Measurements from ENCODE around the gene CDK2AP2. TPM values are rescaled to one million over a fixed set of nuclear protein-coding genes. Genes with fewer than 3 reads are reported as not detected.

The CDK2AP2 gene
- total and polyA plus RNA-seq, 2 donors (not counting 1 experiment from before 2014, with no cell fraction given) = 62.7 to 112 TPM

- Histone ChIP-seq H3K9ac (ENCODE audit: low read length) (no peak overlapping the region), H3K4me3 (ENCODE audit: control extremely low read depth in 1 of 5, extremely low read depth in 1 of 5, insufficient read depth in 1 of 5, low read depth in 2 of 5, low read length in 4 of 5) (no peak overlapping the region), H3K36me3 (replicated peaks in 1 of 2; ENCODE audit: control extremely low read depth in 1 of 2, control insufficient read depth in 1 of 2, extremely low read depth in 1 of 2, insufficient read depth in 2 of 2, low read length in 1 of 2) (peaks cover 0 to 66% of the 10 kb centered on the region in 2 experiments), H3K27me3 (replicated peaks in 1 of 4; ENCODE audit: control extremely low read depth in 1 of 4, control insufficient read depth in 3 of 4, insufficient read depth in 4 of 4, low read length in 3 of 4) (no peaks in the 10 kb centered on the region), H3K4me1 (ENCODE audit: control insufficient read depth in 2 of 2, insufficient read depth in 2 of 2, low read length in 2 of 2) (peaks cover 18 to 25% of the 10 kb centered on the region in 2 donors), H3K4me2 (replicated peaks; ENCODE audit: low read depth, low read length, poor library complexity, severe bottlenecking) (no peak overlapping the region), H3K79me2 (ENCODE audit: control insufficient read depth, insufficient read depth, low read length) (peaks cover 39% of the 10 kb centered on the region), H2AFZ (ENCODE audit: insufficient read depth, low read depth, low read length, poor library complexity, severe bottlenecking) (no peak overlapping the region), H3K27ac (ENCODE audit: low read length in 2 of 2) (no peak overlapping the region), H4K20me1 (ENCODE audit: control insufficient read depth, insufficient read depth, low read length, poor library complexity, severe bottlenecking) (peaks cover 64% of the 10 kb centered on the region), H3K9me3 (ENCODE audit: control extremely low read depth in 1 of 3, control insufficient read depth in 2 of 3, insufficient read depth in 1 of 3, low read length in 2 of 3) (no peaks in the 10 kb centered on the region)
- Mint-ChIP-seq H3K27me3 (no peaks in the 10 kb centered on the region), H3K4me1 (peaks cover 28% of the 10 kb centered on the region), H3K9me3 (ENCODE audit: insufficient read depth) (no peaks in the 10 kb centered on the region), H3K27ac (no peak overlapping the region), H3K4me3 (no peak overlapping the region)
- CTCF ChIA-PET = interaction anchor here (1.4 kb wide), 1 partner anchor 119 kb away, joined by 3 read pairs; no protein-coding TSS in a partner anchor
- POLR2A ChIA-PET = no interaction called here
- DNase-seq (no peak), ATAC-seq (ENCODE audit: low read depth) (no peak)
- intact Hi-C loops (cut with micrococcal nuclease) = no loop called here
- WGBS (ENCODE audit: insufficient coverage) = 100% methylated on average over 3 of the region's 9 CpGs
- no peak for TF ChIP-seq EZH2 (IDR thresholded peaks at IDR 0.05; ENCODE audit: borderline replicate concordance, insufficient read depth, low read depth, low read length, poor library complexity, severe bottlenecking)
- TF ChIP-seq, protein P1, sequence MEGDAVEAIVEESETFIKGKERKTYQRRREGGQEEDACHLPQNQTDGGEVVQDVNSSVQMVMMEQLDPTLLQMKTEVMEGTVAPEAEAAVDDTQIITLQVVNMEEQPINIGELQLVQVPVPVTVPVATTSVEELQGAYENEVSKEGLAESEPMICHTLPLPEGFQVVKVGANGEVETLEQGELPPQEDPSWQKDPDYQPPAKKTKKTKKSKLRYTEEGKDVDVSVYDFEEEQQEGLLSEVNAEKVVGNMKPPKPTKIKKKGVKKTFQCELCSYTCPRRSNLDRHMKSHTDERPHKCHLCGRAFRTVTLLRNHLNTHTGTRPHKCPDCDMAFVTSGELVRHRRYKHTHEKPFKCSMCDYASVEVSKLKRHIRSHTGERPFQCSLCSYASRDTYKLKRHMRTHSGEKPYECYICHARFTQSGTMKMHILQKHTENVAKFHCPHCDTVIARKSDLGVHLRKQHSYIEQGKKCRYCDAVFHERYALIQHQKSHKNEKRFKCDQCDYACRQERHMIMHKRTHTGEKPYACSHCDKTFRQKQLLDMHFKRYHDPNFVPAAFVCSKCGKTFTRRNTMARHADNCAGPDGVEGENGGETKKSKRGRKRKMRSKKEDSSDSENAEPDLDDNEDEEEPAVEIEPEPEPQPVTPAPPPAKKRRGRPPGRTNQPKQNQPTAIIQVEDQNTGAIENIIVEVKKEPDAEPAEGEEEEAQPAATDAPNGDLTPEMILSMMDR (IDR thresholded peaks at IDR 0.05) = no peak
Measured at GRCh38 chr11:67500831-67501715, 6.9 kb downstream of the CDK2AP2 start.

- H2AFZ ChIP-seq (ENCODE audit: insufficient read depth, low read depth, low read length, poor library complexity, severe bottlenecking) = no peak overlapping the region
- TF ChIP-seq, protein P1 (IDR thresholded peaks at IDR 0.05) = no peak
- TF ChIP-seq EZH2 (IDR thresholded peaks at IDR 0.05; ENCODE audit: borderline replicate concordance, insufficient read depth, low read depth, low read length, poor library complexity, severe bottlenecking) = no peak
- no peaks in the 10 kb centered on the region for H3K9me3 ChIP-seq (ENCODE audit: control extremely low read depth in 1 of 3, control insufficient read depth in 2 of 3, insufficient read depth in 1 of 3, low read length in 2 of 3)
- H3K4me3 ChIP-seq (ENCODE audit: control extremely low read depth in 1 of 5, extremely low read depth in 1 of 5, insufficient read depth in 1 of 5, low read depth in 2 of 5, low read length in 4 of 5) = no peak overlapping the region
- ChIA-PET CTCF (no interaction called here), POLR2A (interaction anchor here (0.5 kb wide), 1 partner anchor 79 kb away, joined by 4 read pairs; no protein-coding TSS in a partner anchor)
- Mint-ChIP-seq H3K27ac (no peak overlapping the region), H3K4me1 (peaks cover 22% of the 10 kb centered on the region), H3K4me3 (no peak overlapping the region), H3K27me3 (no peaks in the 10 kb centered on the region), H3K9me3 (ENCODE audit: insufficient read depth) (no peaks in the 10 kb centered on the region)
- no peak overlapping the region for H3K27ac ChIP-seq (ENCODE audit: low read length in 2 of 2)
- H4K20me1 ChIP-seq (ENCODE audit: control insufficient read depth, insufficient read depth, low read length, poor library complexity, severe bottlenecking) = peaks cover 60% of the 10 kb centered on the region
- no peak overlapping the region for H3K9ac ChIP-seq (ENCODE audit: low read length)
- ATAC-seq (ENCODE audit: low read depth) (no peak), DNase-seq (no peak)
- intact Hi-C loops (cut with micrococcal nuclease) = no loop called here
- WGBS (ENCODE audit: insufficient coverage) = no CpG with 5 or more reads among the region's 1 CpG
- H3K79me2 ChIP-seq (ENCODE audit: control insufficient read depth, insufficient read depth, low read length) = peaks cover 39% of the 10 kb centered on the region
- no peaks in the 10 kb centered on the region for H3K27me3 ChIP-seq (replicated peaks in 1 of 4; ENCODE audit: control extremely low read depth in 1 of 4, control insufficient read depth in 3 of 4, insufficient read depth in 4 of 4, low read length in 3 of 4)
- peaks cover 0 to 72% of the 10 kb centered on the region in 2 experiments for H3K36me3 ChIP-seq (replicated peaks in 1 of 2; ENCODE audit: control extremely low read depth in 1 of 2, control insufficient read depth in 1 of 2, extremely low read depth in 1 of 2, insufficient read depth in 2 of 2, low read length in 1 of 2)
- H3K4me2 ChIP-seq (replicated peaks; ENCODE audit: low read depth, low read length, poor library complexity, severe bottlenecking) = no peak overlapping the region
- peaks cover 12 to 18% of the 10 kb centered on the region in 2 donors for H3K4me1 ChIP-seq (ENCODE audit: control insufficient read depth in 2 of 2, insufficient read depth in 2 of 2, low read length in 2 of 2)
Measured at GRCh38 chr11:67500484-67500821, 7.5 kb downstream of the CDK2AP2 start.
